ENCODE data around the gene IBTK. TPM values are rescaled to one million over a fixed set of nuclear protein-coding genes. Genes with fewer than 3 reads are reported as not detected.
"Not testable (repeated sequence)": the region's sequence is repeated elsewhere in the genome, so short reads cannot be mapped to it uniquely, and the experiment has no call there.

The IBTK gene
- total and polyA plus RNA-seq, 2 experiments from 2014 or later = 14.9 to 20.2 TPM

DNA sequence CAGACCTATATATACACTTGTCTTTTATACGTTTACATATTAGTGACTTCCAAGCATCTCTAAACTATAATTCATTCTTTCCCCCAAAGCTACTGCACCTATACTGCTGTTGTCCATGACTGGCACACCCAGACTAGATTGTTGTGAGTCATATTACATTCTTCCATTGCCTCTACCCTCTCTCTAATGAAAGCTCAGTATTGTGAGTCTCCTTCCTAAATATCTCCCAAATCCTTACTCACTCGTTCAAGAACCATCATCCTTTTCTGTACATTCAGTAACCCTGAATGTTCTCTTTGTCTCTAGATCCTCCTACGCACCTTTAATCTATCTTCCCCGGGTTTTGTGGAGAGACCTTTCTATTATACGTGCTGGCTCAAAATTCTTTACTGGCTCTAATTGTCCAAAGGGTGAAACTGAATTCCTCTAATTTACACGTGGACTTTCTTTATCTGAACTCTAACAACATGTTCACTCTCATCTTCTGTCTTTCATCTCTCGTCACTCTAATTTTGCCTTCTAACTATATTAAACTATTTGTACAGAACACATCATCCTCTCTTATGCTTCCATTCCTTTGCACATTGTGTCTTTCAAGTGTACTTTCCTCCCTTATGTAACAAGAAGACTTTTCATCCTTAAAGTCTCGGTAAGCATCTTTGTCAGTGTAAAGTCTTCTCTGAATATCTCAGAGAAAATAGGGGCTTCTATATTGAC is 109.3 kb downstream of the IBTK start:
- no peak overlapping the region for H3K4me3 ChIP-seq
- H3K4me1 ChIP-seq (ENCODE audit: low read depth) = peaks cover 5% of the 10 kb centered on the region
- no peak overlapping the region for H3K27ac ChIP-seq
- no peak for DNase-seq (ENCODE audit: low read depth in 1 of 2, low spot score in 1 of 2)
- H3K27me3 ChIP-seq = no peaks in the 10 kb centered on the region
- no peak for TF ChIP-seq CTCF (IDR thresholded peaks at IDR 0.05; ENCODE audit: low read depth, low read length)
- H3K36me3 ChIP-seq = no peaks in the 10 kb centered on the region
- H3K9me3 ChIP-seq (ENCODE audit: low read depth) = no peaks in the 10 kb centered on the region

DNA sequence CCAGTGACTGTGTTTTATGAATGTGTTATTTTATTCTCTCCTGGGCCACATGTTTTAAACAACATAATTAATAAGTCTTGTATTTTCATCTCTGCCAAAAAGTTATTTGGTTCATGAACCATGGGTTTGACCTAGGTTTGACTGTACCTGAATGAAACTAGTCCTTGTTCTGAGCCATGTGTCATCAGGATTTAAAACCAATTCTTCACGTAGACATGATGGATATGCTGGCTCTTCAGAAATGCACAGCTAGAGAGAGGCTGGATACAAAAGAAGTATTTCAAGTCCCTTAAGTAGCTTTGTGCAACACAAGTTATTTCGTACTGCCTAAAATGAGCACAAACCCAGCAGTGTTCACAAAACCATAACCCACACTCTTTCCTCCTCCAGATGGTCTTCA is 116.1 kb downstream of the IBTK start:
- no peak for TF ChIP-seq CTCF (IDR thresholded peaks at IDR 0.05; ENCODE audit: low read depth, low read length)
- H3K4me3 ChIP-seq = no peak overlapping the region
- no peaks in the 10 kb centered on the region for H3K4me1 ChIP-seq (ENCODE audit: low read depth)
- H3K27ac ChIP-seq = no peak overlapping the region
- H3K9me3 ChIP-seq (ENCODE audit: low read depth) = no peaks in the 10 kb centered on the region
- no peaks in the 10 kb centered on the region for H3K27me3 ChIP-seq
- DNase-seq (ENCODE audit: low read depth in 1 of 2, low spot score in 1 of 2) = no peak
- no peaks in the 10 kb centered on the region for H3K36me3 ChIP-seq

- Histone ChIP-seq H3K4me3 (no peak overlapping the region), H3K36me3 (no peaks in the 10 kb centered on the region), H3K27ac (no peak overlapping the region), H3K4me1 (ENCODE audit: low read depth) (no peaks in the 10 kb centered on the region), H3K9me3 (ENCODE audit: low read depth) (no peaks in the 10 kb centered on the region), H3K27me3 (no peaks in the 10 kb centered on the region)
- no peak for TF ChIP-seq CTCF (IDR thresholded peaks at IDR 0.05; ENCODE audit: low read depth, low read length)
- no peak for DNase-seq (ENCODE audit: low read depth in 1 of 2, low spot score in 1 of 2)
These were observed 117.7 kb downstream of the IBTK start for GRCh38 chr6:82129797-82130196.

DNA sequence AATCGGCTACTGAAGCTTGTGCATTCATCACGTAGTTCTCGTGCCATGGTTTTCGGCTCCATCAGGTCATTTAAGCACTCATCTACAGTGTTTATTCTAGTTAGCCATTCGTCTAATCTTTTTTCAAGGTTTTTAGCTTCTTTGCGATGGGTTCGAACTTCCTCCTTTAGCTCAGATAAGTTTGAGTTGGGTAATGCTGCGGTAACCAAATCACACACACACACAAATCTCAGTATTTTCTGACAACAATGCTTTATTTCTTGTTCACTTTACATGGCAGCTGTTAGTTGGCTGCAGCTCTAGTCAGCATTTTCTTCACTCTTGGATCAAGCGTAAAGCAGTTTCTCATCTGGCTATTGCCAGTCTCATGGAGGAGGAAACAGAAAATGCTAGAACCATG is 118.6 kb downstream of the IBTK start:
- H3K27me3 ChIP-seq; H3K36me3 ChIP-seq; H3K9me3 ChIP-seq (ENCODE audit: low read depth); H3K4me1 ChIP-seq (ENCODE audit: low read depth); H3K4me3 ChIP-seq; DNase-seq (ENCODE audit: low read depth in 1 of 2, low spot score in 1 of 2); H3K27ac ChIP-seq: not testable (repeated sequence)

- Histone ChIP-seq H3K27me3 (no peaks in the 10 kb centered on the region), H3K36me3 (no peaks in the 10 kb centered on the region), H3K9me3 (ENCODE audit: low read depth) (no peaks in the 10 kb centered on the region), H3K4me3 (no peak overlapping the region), H3K4me1 (ENCODE audit: low read depth) (no peaks in the 10 kb centered on the region), H3K27ac (no peak overlapping the region)
- DNase-seq (ENCODE audit: low read depth in 1 of 2, low spot score in 1 of 2) = no peak
- no peak for TF ChIP-seq CTCF (IDR thresholded peaks at IDR 0.05; ENCODE audit: low read depth, low read length)
These were observed 123.9 kb downstream of the IBTK start for GRCh38 chr6:82123632-82124031.

Other genes starting within 250 kb of the IBTK start
- gene TPBG, start 116.1 kb upstream of the IBTK start, total RNA-seq = 13.2 and 14.3 TPM in 2 replicates
- 12.0 and 22.3 TPM in 2 replicates for gene TPBG, start 116.1 kb upstream of the IBTK start, polyA plus RNA-seq